ENCODE data around the gene TOP1.

The TOP1 gene

DNA sequence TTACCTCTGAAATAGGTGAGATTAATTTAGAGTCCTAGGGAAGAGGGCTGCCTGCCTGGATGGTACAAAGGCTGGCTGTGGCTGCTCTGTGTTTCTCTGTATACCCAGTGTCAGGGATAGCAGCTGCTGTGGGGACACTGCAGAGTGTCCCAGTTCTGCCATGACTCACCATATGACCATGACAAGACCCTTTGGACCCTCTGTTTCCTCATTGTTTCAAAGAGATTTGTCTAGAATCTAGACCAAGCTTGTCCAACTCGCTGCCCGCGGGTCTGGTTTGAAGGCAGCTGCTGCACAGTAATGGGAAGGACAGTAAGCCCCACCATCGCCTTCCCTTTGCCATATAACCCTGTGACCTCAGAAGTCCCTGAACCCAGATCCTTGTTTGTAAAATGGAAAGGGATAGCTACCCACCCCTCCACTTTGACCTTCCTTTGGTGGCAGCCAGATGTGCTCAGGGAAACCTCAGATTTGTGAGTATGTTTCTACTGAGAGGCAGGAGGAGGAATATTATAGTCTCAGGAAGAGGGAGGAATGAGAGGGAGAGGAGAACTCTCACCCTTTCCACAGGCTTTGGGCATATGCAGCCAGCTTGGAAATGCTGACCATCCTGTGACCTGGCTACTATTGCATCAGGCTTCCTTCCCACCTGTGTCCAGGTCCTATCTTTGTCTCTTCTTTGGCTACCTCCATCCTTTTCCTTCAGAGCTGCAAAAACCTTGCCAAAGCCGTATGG, 122.7 kb downstream of the TOP1 start:
- Histone ChIP-seq H3K4me3 (ENCODE audit: severe bottlenecking) (no peak overlapping the region), H3K9me3 (ENCODE audit: severe bottlenecking) (no peaks in the 10 kb centered on the region), H3K27me3 (ENCODE audit: insufficient read depth, poor library complexity, severe bottlenecking) (no peaks in the 10 kb centered on the region), H3K27ac (ENCODE audit: poor library complexity, severe bottlenecking) (no peak overlapping the region), H3K4me1 (ENCODE audit: insufficient read depth, poor library complexity, severe bottlenecking) (peaks cover 6% of the 10 kb centered on the region), H3K36me3 (ENCODE audit: low read depth) (peaks cover 12% of the 10 kb centered on the region)
- no peak for DNase-seq (ENCODE audit: low spot score)
- TF ChIP-seq, protein P1, sequence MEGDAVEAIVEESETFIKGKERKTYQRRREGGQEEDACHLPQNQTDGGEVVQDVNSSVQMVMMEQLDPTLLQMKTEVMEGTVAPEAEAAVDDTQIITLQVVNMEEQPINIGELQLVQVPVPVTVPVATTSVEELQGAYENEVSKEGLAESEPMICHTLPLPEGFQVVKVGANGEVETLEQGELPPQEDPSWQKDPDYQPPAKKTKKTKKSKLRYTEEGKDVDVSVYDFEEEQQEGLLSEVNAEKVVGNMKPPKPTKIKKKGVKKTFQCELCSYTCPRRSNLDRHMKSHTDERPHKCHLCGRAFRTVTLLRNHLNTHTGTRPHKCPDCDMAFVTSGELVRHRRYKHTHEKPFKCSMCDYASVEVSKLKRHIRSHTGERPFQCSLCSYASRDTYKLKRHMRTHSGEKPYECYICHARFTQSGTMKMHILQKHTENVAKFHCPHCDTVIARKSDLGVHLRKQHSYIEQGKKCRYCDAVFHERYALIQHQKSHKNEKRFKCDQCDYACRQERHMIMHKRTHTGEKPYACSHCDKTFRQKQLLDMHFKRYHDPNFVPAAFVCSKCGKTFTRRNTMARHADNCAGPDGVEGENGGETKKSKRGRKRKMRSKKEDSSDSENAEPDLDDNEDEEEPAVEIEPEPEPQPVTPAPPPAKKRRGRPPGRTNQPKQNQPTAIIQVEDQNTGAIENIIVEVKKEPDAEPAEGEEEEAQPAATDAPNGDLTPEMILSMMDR (IDR thresholded peaks at IDR 0.05; ENCODE audit: poor library complexity, severe bottlenecking), result no peak
- ATAC-seq (ENCODE audit: low read depth), result no peak

DNA sequence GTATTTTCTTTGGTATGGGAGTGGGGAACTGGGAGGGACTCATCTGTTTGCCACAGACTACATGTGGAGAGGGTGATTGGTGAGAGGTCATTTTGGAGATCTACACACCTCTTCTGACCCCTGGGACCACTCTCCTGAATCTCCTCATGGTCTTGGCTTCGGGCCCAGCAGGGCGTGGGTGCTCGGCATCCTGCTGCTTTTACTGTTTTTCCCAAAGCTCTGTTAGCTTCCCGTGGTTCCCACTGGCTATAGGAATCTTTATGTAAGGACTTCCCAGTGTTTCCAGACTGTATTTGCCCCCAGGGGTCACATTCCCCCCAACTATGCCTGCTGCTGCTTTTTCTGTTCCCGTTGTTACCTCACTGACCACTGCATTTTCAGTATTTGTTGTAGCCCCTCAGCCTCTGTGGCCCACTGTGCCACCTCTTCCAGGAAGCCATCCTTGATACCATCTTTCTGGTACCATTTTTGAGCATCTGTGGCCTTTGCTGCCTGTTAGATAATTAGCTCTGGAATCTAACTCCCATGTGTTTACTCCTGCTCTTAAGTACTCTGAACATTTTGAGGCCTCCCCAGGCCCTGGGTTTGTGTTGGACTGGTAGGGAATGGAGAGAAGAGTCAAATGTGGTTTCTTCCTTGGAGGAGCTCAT, 123.6 kb downstream of the TOP1 start:
- Histone ChIP-seq H3K36me3 (ENCODE audit: low read depth) (peaks cover 12% of the 10 kb centered on the region), H3K4me3 (ENCODE audit: severe bottlenecking) (no peak overlapping the region), H3K9me3 (ENCODE audit: severe bottlenecking) (no peaks in the 10 kb centered on the region), H3K27ac (ENCODE audit: poor library complexity, severe bottlenecking) (no peak overlapping the region), H3K27me3 (ENCODE audit: insufficient read depth, poor library complexity, severe bottlenecking) (no peaks in the 10 kb centered on the region), H3K4me1 (ENCODE audit: insufficient read depth, poor library complexity, severe bottlenecking) (peaks cover 15% of the 10 kb centered on the region)
- no peak for DNase-seq (ENCODE audit: low spot score)
- ATAC-seq (ENCODE audit: low read depth), result no peak
- TF ChIP-seq, protein P1 (IDR thresholded peaks at IDR 0.05; ENCODE audit: poor library complexity, severe bottlenecking), result no peak

DNA sequence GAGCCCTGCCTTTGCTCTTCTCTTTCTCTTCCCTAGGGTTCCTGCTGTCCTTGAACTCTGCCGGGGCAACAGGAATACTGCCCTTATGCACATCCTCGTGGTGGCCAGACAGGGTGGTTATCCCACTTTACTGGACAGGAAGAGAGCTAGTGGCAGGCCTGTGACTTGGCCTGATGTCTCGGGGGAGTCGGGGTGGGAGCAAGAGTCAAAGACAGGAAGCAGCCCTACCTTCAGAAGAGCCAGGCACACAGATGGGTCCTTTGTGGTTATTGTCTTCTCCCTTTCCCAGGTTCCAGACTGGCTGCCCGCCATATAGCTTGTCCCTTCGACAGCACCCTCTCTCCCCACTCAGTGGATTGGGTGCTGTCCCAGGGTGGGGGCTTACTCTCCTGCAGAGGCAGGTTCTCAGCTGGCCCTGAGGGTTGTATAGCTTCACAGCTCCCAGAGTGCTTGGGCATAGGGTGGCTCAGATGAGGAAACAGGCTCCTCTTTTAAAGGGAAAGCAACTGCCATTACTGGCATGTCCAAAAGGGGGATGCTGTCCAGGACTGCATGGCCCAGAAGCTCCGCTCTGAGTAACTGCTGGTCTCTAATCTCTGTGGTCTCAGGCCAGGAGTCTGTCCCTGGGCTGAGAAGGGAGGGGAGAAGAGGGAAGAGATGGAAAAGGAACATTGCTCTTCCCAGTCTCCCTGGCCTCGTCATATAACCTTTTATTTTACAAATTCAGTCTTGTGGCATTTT, 126.0 kb downstream of the TOP1 start:
- Histone ChIP-seq H3K9me3 (ENCODE audit: severe bottlenecking) (no peaks in the 10 kb centered on the region), H3K4me3 (ENCODE audit: severe bottlenecking) (no peak overlapping the region), H3K4me1 (ENCODE audit: insufficient read depth, poor library complexity, severe bottlenecking) (peaks cover 20% of the 10 kb centered on the region), H3K36me3 (ENCODE audit: low read depth) (peaks cover 18% of the 10 kb centered on the region), H3K27ac (ENCODE audit: poor library complexity, severe bottlenecking) (no peak overlapping the region), H3K27me3 (ENCODE audit: insufficient read depth, poor library complexity, severe bottlenecking) (no peaks in the 10 kb centered on the region)
- DNase-seq (ENCODE audit: low spot score), result no peak
- no peak for ATAC-seq (ENCODE audit: low read depth)
- TF ChIP-seq, protein P1 (IDR thresholded peaks at IDR 0.05; ENCODE audit: poor library complexity, severe bottlenecking), result no peak

DNA sequence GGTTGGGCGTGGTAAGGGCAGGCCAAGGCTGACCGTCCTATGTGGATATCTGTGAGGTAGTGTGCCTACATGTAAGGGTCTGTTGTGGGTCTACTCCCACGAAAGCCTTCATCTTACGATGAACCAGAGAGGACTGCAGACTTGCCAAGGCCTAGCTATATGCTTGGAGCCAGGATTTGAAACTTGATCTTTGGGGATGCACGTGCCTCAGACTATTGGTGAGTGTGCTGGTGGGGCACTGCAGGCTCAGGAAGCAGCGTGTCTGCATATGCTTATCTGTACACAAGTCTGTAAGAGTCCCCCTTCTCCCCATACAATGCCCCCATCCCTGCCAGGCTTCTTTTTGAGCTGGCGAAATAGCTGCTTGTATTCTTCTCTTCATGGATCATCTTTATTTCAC, 126.6 kb downstream of the TOP1 start:
- Histone ChIP-seq H3K4me3 (ENCODE audit: severe bottlenecking) (no peak overlapping the region), H3K4me1 (ENCODE audit: insufficient read depth, poor library complexity, severe bottlenecking) (peaks cover 20% of the 10 kb centered on the region), H3K27me3 (ENCODE audit: insufficient read depth, poor library complexity, severe bottlenecking) (no peaks in the 10 kb centered on the region), H3K27ac (ENCODE audit: poor library complexity, severe bottlenecking) (no peak overlapping the region), H3K36me3 (ENCODE audit: low read depth) (peaks cover 25% of the 10 kb centered on the region), H3K9me3 (ENCODE audit: severe bottlenecking) (no peaks in the 10 kb centered on the region)
- no peak for DNase-seq (ENCODE audit: low spot score)
- ATAC-seq (ENCODE audit: low read depth), result no peak
- TF ChIP-seq, protein P1 (IDR thresholded peaks at IDR 0.05; ENCODE audit: poor library complexity, severe bottlenecking), result no peak
